Measurements from ENCODE around the gene REP15. TPM values are rescaled to one million over a fixed set of nuclear protein-coding genes. Genes with fewer than 3 reads are reported as not detected.
A peak's percentile ranks its signal among the peaks of the same experiment; 100 is the strongest.

Gene REP15
- total RNA-seq, 1 experiment from 2014 or later: 0.78 TPM

GRCh38 chr12:27711317-27711682 is 15.1 kb downstream of the REP15 start:
- Mint-ChIP-seq H3K36me3 (ENCODE audit: insufficient read depth, unreplicated experiment) (peaks cover 24% of the 10 kb centered on the region), H3K27me3 (ENCODE audit: unreplicated experiment) (no peaks in the 10 kb centered on the region), H3K4me3 (ENCODE audit: low read depth, unreplicated experiment) (peak overlapping the region; percentile 99), H3K27ac (ENCODE audit: unreplicated experiment) (peak overlapping the region; percentile 94), H3K9me3 (ENCODE audit: low read depth, unreplicated experiment) (no peaks in the 10 kb centered on the region), H3K4me1 (ENCODE audit: low read depth, unreplicated experiment) (peaks cover 26% of the 10 kb centered on the region)
- intact Hi-C loops (cut with micrococcal nuclease; ENCODE audit: unreplicated experiment): no loop called here
- no peak for TF ChIP-seq CTCF (IDR thresholded peaks at IDR 0.05; ENCODE audit: unreplicated experiment)
- no TSS peak for BruUV-seq (replicated peaks)
- CTCF ChIA-PET: interaction anchor here (0.6 kb wide), 1 partner anchor 16 kb away, joined by 4 read pairs; no protein-coding TSS in a partner anchor
- peak; percentile 5 for DNase-seq

- peaks cover 24% of the 10 kb centered on the region for H3K36me3 Mint-ChIP-seq (ENCODE audit: insufficient read depth, unreplicated experiment)
- no peak for TF ChIP-seq CTCF (IDR thresholded peaks at IDR 0.05; ENCODE audit: unreplicated experiment)
- intact Hi-C loops (cut with micrococcal nuclease; ENCODE audit: unreplicated experiment): no loop called here
- CTCF ChIA-PET: interaction anchor here (0.6 kb wide), 1 partner anchor 15 kb away, joined by 4 read pairs; no protein-coding TSS in a partner anchor
- BruUV-seq (replicated peaks): no TSS peak
- H3K27ac Mint-ChIP-seq (ENCODE audit: unreplicated experiment): peak overlapping the region; percentile 94
- DNase-seq: no peak
- peak overlapping the region; percentile 99 for H3K4me3 Mint-ChIP-seq (ENCODE audit: low read depth, unreplicated experiment)
- H3K4me1 Mint-ChIP-seq (ENCODE audit: low read depth, unreplicated experiment): peaks cover 26% of the 10 kb centered on the region
- no peaks in the 10 kb centered on the region for H3K27me3 Mint-ChIP-seq (ENCODE audit: unreplicated experiment)
- no peaks in the 10 kb centered on the region for H3K9me3 Mint-ChIP-seq (ENCODE audit: low read depth, unreplicated experiment)
Measured at GRCh38 chr12:27711967-27712366, 15.7 kb downstream of the REP15 start.

GRCh38 chr12:27723212-27723611 is 27.0 kb downstream of the REP15 start:
- intact Hi-C loops (cut with micrococcal nuclease; ENCODE audit: unreplicated experiment): no loop called here
- H3K36me3 Mint-ChIP-seq (ENCODE audit: insufficient read depth, unreplicated experiment): peaks cover 32% of the 10 kb centered on the region
- no peak for TF ChIP-seq CTCF (IDR thresholded peaks at IDR 0.05; ENCODE audit: unreplicated experiment)
- H3K27me3 Mint-ChIP-seq (ENCODE audit: unreplicated experiment): no peaks in the 10 kb centered on the region
- CTCF ChIA-PET: interaction anchor here (0.8 kb wide), 1 partner anchor 461 kb away, joined by 4 read pairs; no protein-coding TSS in a partner anchor
- H3K4me1 Mint-ChIP-seq (ENCODE audit: low read depth, unreplicated experiment): no peaks in the 10 kb centered on the region
- H3K4me3 Mint-ChIP-seq (ENCODE audit: low read depth, unreplicated experiment): no peak overlapping the region
- no peaks in the 10 kb centered on the region for H3K9me3 Mint-ChIP-seq (ENCODE audit: low read depth, unreplicated experiment)
- DNase-seq: no peak
- no peak overlapping the region for H3K27ac Mint-ChIP-seq (ENCODE audit: unreplicated experiment)
- no TSS peak for BruUV-seq (replicated peaks)

GRCh38 chr12:27730097-27730588 is 33.9 kb downstream of the REP15 start:
- no TSS peak for BruUV-seq (replicated peaks)
- H3K36me3 Mint-ChIP-seq (ENCODE audit: insufficient read depth, unreplicated experiment): peaks cover 33% of the 10 kb centered on the region
- no peak overlapping the region for H3K27ac Mint-ChIP-seq (ENCODE audit: unreplicated experiment)
- no peaks in the 10 kb centered on the region for H3K9me3 Mint-ChIP-seq (ENCODE audit: low read depth, unreplicated experiment)
- H3K4me3 Mint-ChIP-seq (ENCODE audit: low read depth, unreplicated experiment): no peak overlapping the region
- TF ChIP-seq CTCF (IDR thresholded peaks at IDR 0.05; ENCODE audit: unreplicated experiment): no peak
- H3K27me3 Mint-ChIP-seq (ENCODE audit: unreplicated experiment): no peaks in the 10 kb centered on the region
- intact Hi-C loops (cut with micrococcal nuclease; ENCODE audit: unreplicated experiment): loop anchor here (5.0 kb wide), 3 partner anchors 442 to 1267 kb away; no protein-coding TSS in a partner anchor
- H3K4me1 Mint-ChIP-seq (ENCODE audit: low read depth, unreplicated experiment): no peaks in the 10 kb centered on the region
- CTCF ChIA-PET: no interaction called here
- DNase-seq: no peak
